ENCODE data around the gene RESP18. TPM values are rescaled to one million over a fixed set of nuclear protein-coding genes. Genes with fewer than 3 reads are reported as not detected.

RESP18 gene
- total and polyA plus RNA-seq, 2 donors (not counting 1 experiment from before 2014, with no cell fraction given) = not detected

DNA sequence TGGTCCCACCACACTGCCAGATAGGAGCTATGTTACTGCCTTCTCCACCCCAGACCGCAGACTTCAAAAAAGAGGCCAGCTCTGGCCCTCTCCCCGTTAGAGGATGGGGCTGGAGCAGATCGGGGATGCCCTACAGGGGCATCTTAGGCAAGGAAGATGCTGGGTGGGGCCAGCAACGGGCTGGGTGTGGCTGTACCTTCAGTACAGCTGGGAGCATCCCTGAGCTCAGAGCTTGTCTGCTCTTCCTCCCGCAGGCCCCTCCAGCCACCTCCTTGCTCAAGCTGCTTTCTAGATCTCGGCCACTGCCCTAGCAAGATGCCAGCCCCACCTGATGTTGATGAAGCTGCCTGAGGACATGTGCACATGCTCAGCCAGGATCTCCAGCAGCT, 33.2 kb downstream of the RESP18 start:
- H3K9me3 ChIP-seq (ENCODE audit: control insufficient read depth, insufficient read depth, low read depth, low read length) = no peaks in the 10 kb centered on the region
- H4K20me1 ChIP-seq (ENCODE audit: control insufficient read depth, extremely low read depth, insufficient read depth, low read length) = no peaks in the 10 kb centered on the region
- no peak overlapping the region for H3K27ac ChIP-seq (ENCODE audit: insufficient read depth, low read length)
- no peak overlapping the region for H3K4me3 ChIP-seq (replicated peaks in 1 of 4; ENCODE audit: control extremely low read depth in 1 of 4, insufficient read depth in 1 of 4, low read depth in 3 of 4, low read length in 4 of 4)
- H3K27me3 ChIP-seq (ENCODE audit: control insufficient read depth, insufficient read depth, low read length) = peaks cover 15% of the 10 kb centered on the region
- no peak overlapping the region for H3K9ac ChIP-seq (ENCODE audit: insufficient read depth, low read length)
- H3K36me3 ChIP-seq (ENCODE audit: control insufficient read depth, insufficient read depth, low read length) = no peaks in the 10 kb centered on the region
- DNase-seq (ENCODE audit: low read depth in 2 of 2) = no peak
- H3K4me2 ChIP-seq (ENCODE audit: extremely low read depth, insufficient read depth, low read length) = no peak overlapping the region
- TF ChIP-seq EZH2 (IDR thresholded peaks at IDR 0.05; ENCODE audit: low read length, missing control alignments) (no peak), CTCF (conservative IDR thresholded peaks at IDR 0.05 in 1 of 2, IDR thresholded peaks at IDR 0.05 in 1 of 2; ENCODE audit: low read depth in 1 of 2, low read length in 2 of 2) (no peak)
- no peak overlapping the region for H2AFZ ChIP-seq (ENCODE audit: low read length)
- peaks cover 2% of the 10 kb centered on the region for H3K4me1 ChIP-seq (ENCODE audit: control insufficient read depth, extremely low read depth, insufficient read depth, low read length)
- H3K79me2 ChIP-seq (ENCODE audit: control insufficient read depth, insufficient read depth, low read length) = no peaks in the 10 kb centered on the region

- no peak overlapping the region for H3K27ac ChIP-seq (ENCODE audit: insufficient read depth, low read length)
- TF ChIP-seq CTCF (conservative IDR thresholded peaks at IDR 0.05 in 1 of 2, IDR thresholded peaks at IDR 0.05 in 1 of 2; ENCODE audit: low read depth in 1 of 2, low read length in 2 of 2) (peak; percentile 95 to 99), EZH2 (IDR thresholded peaks at IDR 0.05; ENCODE audit: low read length, missing control alignments) (no peak)
- DNase-seq (ENCODE audit: low read depth in 2 of 2) = peak; percentile 48 to 79
- peaks cover 15% of the 10 kb centered on the region for H3K27me3 ChIP-seq (ENCODE audit: control insufficient read depth, insufficient read depth, low read length)
- H2AFZ ChIP-seq (ENCODE audit: low read length) = no peak overlapping the region
- no peaks in the 10 kb centered on the region for H4K20me1 ChIP-seq (ENCODE audit: control insufficient read depth, extremely low read depth, insufficient read depth, low read length)
- no peak overlapping the region for H3K4me3 ChIP-seq (replicated peaks in 1 of 4; ENCODE audit: control extremely low read depth in 1 of 4, insufficient read depth in 1 of 4, low read depth in 3 of 4, low read length in 4 of 4)
- H3K4me2 ChIP-seq (ENCODE audit: extremely low read depth, insufficient read depth, low read length) = no peak overlapping the region
- no peak overlapping the region for H3K9ac ChIP-seq (ENCODE audit: insufficient read depth, low read length)
- peaks cover 3% of the 10 kb centered on the region for H3K4me1 ChIP-seq (ENCODE audit: control insufficient read depth, extremely low read depth, insufficient read depth, low read length)
- no peaks in the 10 kb centered on the region for H3K79me2 ChIP-seq (ENCODE audit: control insufficient read depth, insufficient read depth, low read length)
- H3K36me3 ChIP-seq (ENCODE audit: control insufficient read depth, insufficient read depth, low read length) = no peaks in the 10 kb centered on the region
- no peaks in the 10 kb centered on the region for H3K9me3 ChIP-seq (ENCODE audit: control insufficient read depth, insufficient read depth, low read depth, low read length)
Observed at GRCh38 chr2:219298759-219299371, 33.7 kb downstream of the RESP18 start.

- H3K4me2 ChIP-seq (ENCODE audit: extremely low read depth, insufficient read depth, low read length) = no peak overlapping the region
- H3K4me3 ChIP-seq (replicated peaks in 1 of 4; ENCODE audit: control extremely low read depth in 1 of 4, insufficient read depth in 1 of 4, low read depth in 3 of 4, low read length in 4 of 4) = no peak overlapping the region
- H3K79me2 ChIP-seq (ENCODE audit: control insufficient read depth, insufficient read depth, low read length) = no peaks in the 10 kb centered on the region
- no peaks in the 10 kb centered on the region for H3K9me3 ChIP-seq (ENCODE audit: control insufficient read depth, insufficient read depth, low read depth, low read length)
- no peaks in the 10 kb centered on the region for H4K20me1 ChIP-seq (ENCODE audit: control insufficient read depth, extremely low read depth, insufficient read depth, low read length)
- no peak overlapping the region for H3K9ac ChIP-seq (ENCODE audit: insufficient read depth, low read length)
- TF ChIP-seq EZH2 (IDR thresholded peaks at IDR 0.05; ENCODE audit: low read length, missing control alignments) = no peak
- peak; percentile 29 to 38 for TF ChIP-seq CTCF (conservative IDR thresholded peaks at IDR 0.05 in 1 of 2, IDR thresholded peaks at IDR 0.05 in 1 of 2; ENCODE audit: low read depth in 1 of 2, low read length in 2 of 2)
- H3K27ac ChIP-seq (ENCODE audit: insufficient read depth, low read length) = no peak overlapping the region
- peaks cover 15% of the 10 kb centered on the region for H3K27me3 ChIP-seq (ENCODE audit: control insufficient read depth, insufficient read depth, low read length)
- no peak overlapping the region for H2AFZ ChIP-seq (ENCODE audit: low read length)
- no peaks in the 10 kb centered on the region for H3K36me3 ChIP-seq (ENCODE audit: control insufficient read depth, insufficient read depth, low read length)
- peaks cover 3% of the 10 kb centered on the region for H3K4me1 ChIP-seq (ENCODE audit: control insufficient read depth, extremely low read depth, insufficient read depth, low read length)
- no peak for DNase-seq (ENCODE audit: low read depth in 2 of 2)
Observed at GRCh38 chr2:219297766-219298456, 34.6 kb downstream of the RESP18 start.
